Pancreas (tissue), 10 donors: ENCODE measurements around the gene ODAM. TPM values are rescaled to one million over a fixed set of nuclear protein-coding genes. Genes with fewer than 3 reads are reported as not detected.

Experiments used
- ATAC-seq, 4 donors: fragments of 200-7000 bp; cut with Tn5 transposase; one replicate each; pipeline versions ENCODE4 v1.8.0 to v1.9.1; 2020; ENCODE audit warnings: mild to moderate bottlenecking in 4 of 4, moderate library complexity in 4 of 4
- DNase-seq, 6 donors: peaks; one replicate each; pipeline ENCODE4 v3.0.0-alpha.2; 2020
- FAIRE-seq: peaks from 2 replicates; lab custom pipeline; 2012; peaks lifted over from hg19 to GRCh38; lab: Jason Lieb, UNC
- H3K27ac ChIP-seq, 4 donors: fragments of 200-600 bp; sonication (generic); 1 replicate in 3 of 4; 2 replicates in 1 of 4; pipeline versions ENCODE4 v1.5.0 to v1.8.0; 2020
- H3K27me3 ChIP-seq, 4 donors: fragments of 200-600 bp; one replicate each; pipeline ENCODE4 v1.8.0; 2021
- H3K36me3 ChIP-seq, 3 donors: fragments of 200-600 bp; sonication (generic) in 1 of 3; one replicate each; pipeline versions ENCODE4 v1.5.0 to v1.8.0; 2020 to 2021
- H3K4me1 ChIP-seq, 3 donors: fragments of 200-600 bp; one replicate each; pipeline ENCODE4 v1.8.0; 2021
- H3K4me3 ChIP-seq, 4 donors: fragments of 200-600 bp; sonication (generic) in 2 of 4; one replicate each; pipeline versions ENCODE4 v1.5.0 to v1.8.0; 2020 to 2021
- H3K9me3 ChIP-seq, 4 donors: fragments of 200-600 bp; one replicate each; pipeline ENCODE4 v1.8.0; 2021
- CTCF ChIP-seq, 4 donors: fragments of 200-600 bp; sonication (generic) in 3 of 4; IDR thresholded peaks; one replicate each; pipeline versions ENCODE4 v1.5.0 to v1.8.0; 2021; ENCODE audit warnings: antibody characterized with exemption in 4 of 4
- WGBS, 2 donors: extraction: QIAGEN DNeasy Blood & Tissue Kit; methylation state at CpG; one replicate each; pipeline ENCODE4 v1.1.7; 2013; 5-methylcytosine and 5-hydroxymethylcytosine counted together
- intact Hi-C, 3 donors: fragments of 100-400 bp; cut with DNase I; formaldehyde crosslinking; loops; one replicate each; pipeline versions ENCODE4 v1.11.1 to v1.14.2; 2022
- polyA plus RNA-seq, 2 donors: library from polyadenylated mRNA; stranded (reverse); fragments of 200-250 nt; gene quantifications; one replicate each; pipeline ENCODE4 v1.2.3, GENCODE V29; 2013
- total RNA-seq, 6 donors: library from RNA; stranded (reverse); fragmentation: NEBNext Ultra II Directional in 4 of 6; extraction: Animal tissue kit (Norgen Biotek cat#: 25700) in 4 of 6; gene quantifications; one replicate each; pipeline versions ENCODE4 v1.2.1 to v1.2.4, GENCODE V29; 2021 to 2023
- donor health status: healthy with polysubstance abuse.
- donor health status: DM: no; HTN: no; CAD: no; lungs with moderate emphysema.
- donor health status: DM: no; HTN: no; CAD: no.
- donor health status: control.
- donor health status: control.
- donor health status: Bipolar disorder and iron deficiency.
- donor health status: DM: yes; HTN: yes; CAD: no.
- donor health status: DM: no; HTN: no; CAD: no.
- donor health status: DM: no; HTN: no; CAD: no.
- donor health status: DM: yes; HTN: yes; CAD: no.

ODAM gene
- total RNA-seq = 1 to 10 TPM in 1 of 6 donors, under 1 TPM in 3, not detected in 2; 0.34 to 1.2 (median 0.63) TPM
- polyA plus RNA-seq = under 1 TPM; 0.19 to 0.61 TPM

DNA sequence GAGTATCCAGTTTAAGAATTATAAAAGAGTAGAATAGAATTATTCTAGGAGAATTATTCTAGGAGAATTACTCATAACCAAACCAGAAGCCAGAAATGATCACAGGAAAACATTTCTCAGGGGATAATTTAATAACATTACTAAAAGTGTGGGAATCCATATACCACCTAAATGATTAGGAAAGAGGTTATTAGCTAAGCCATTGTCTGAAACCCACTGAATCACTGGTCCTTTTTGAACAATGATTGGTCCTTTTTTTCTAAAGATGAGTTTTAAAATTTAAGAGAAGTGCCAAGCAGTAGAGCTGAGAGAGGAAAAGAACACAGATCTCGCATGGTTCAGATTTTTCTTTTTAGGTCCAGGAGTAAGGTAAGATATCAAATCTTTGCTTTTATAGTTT, at the start of gene ODAM:
TSS of gene ODAM (plus strand) at position 301 of the 400 bp plus-strand sequence. CDS start 819 bp downstream, outside the sequence.
- intact Hi-C loops = no loop called here
- no peak for FAIRE-seq
- DNase-seq = no peak
- no peak for TF ChIP-seq CTCF (IDR thresholded peaks at IDR 0.05)
- ATAC-seq = no peak
- Histone ChIP-seq H3K27ac (no peak within 1 kb of the TSS), H3K4me1 (peaks cover 0 to 17% (median 15%) of the 10 kb centered on the region in 3 donors), H3K27me3 (no peaks in the 10 kb centered on the region), H3K9me3 (no peaks in the 10 kb centered on the region), H3K36me3 (no peaks in the 10 kb centered on the region), H3K4me3 (no peak within 1 kb of the TSS)
- 86 to 98% methylated on average over 1 of the region's 1 CpG for WGBS, 2 donors

DNA sequence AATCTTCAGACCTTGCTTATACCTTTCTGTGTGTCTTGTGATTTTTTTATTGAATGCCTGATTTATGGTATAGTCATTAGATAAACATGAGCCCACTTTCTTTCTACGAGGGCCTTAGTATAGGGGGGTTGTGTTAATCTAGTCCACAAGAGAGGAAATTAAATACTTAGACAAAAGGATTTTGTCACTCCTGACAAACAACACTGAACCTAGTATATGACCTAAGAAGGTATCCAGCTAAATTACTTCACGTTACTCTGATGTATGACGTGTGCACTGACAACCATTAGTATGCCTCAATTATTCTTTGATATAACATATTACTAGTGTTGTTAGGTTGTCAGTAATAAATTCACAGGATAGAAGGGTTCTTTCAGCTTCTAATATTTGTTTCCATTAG, 44.3 kb upstream of the ODAM start:
- no peak for DNase-seq
- Histone ChIP-seq H3K4me3 (no peak overlapping the region), H3K27ac (no peak overlapping the region), H3K4me1 (no peaks in the 10 kb centered on the region), H3K9me3 (no peaks in the 10 kb centered on the region), H3K27me3 (no peaks in the 10 kb centered on the region), H3K36me3 (no peaks in the 10 kb centered on the region)
- no peak for ATAC-seq
- no peak for TF ChIP-seq CTCF (IDR thresholded peaks at IDR 0.05)
- no peak for FAIRE-seq
- WGBS, 2 donors = 58 to 60% methylated on average over 3 of the region's 3 CpGs
- intact Hi-C loops = no loop called here

- H3K36me3 ChIP-seq = no peaks in the 10 kb centered on the region
- FAIRE-seq (no peak), ATAC-seq (no peak), DNase-seq (no peak)
- 85 to 90% methylated on average over 2 of the region's 2 CpGs for WGBS, 2 donors
- no peaks in the 10 kb centered on the region for H3K27me3 ChIP-seq
- no peak overlapping the region for H3K27ac ChIP-seq
- no peak overlapping the region for H3K4me3 ChIP-seq
- no peak for TF ChIP-seq CTCF (IDR thresholded peaks at IDR 0.05)
- intact Hi-C loops = no loop called here
- H3K4me1 ChIP-seq = no peaks in the 10 kb centered on the region
- H3K9me3 ChIP-seq = no peaks in the 10 kb centered on the region
These were observed 43.4 kb upstream of the ODAM start for GRCh38 chr4:70152088-70152487.

DNA sequence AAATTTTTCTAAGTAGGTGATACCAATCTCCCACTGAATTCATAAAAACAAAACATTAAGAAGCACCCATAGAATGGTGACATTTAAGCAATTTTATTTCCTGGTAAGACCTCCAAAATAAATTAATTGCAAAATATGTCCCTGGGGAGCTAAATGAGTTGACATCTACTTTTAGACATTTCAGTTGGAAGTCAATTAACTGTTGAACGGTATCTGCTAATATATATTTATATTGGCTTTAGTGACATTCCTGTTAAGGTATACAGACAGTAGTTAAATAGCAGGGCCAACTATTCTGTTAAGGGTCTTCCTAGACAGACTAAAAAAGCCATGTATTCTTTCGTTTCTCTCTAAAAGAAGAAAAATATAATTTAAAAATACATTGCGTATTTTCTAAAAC, 41.6 kb upstream of the ODAM start, which contains the start of gene PRR27:
TSS of gene PRR27 (plus strand) at position 301 of the 400 bp plus-strand sequence. CDS start 139 bp downstream, outside the sequence.
- Histone ChIP-seq H3K27me3 (no peaks in the 10 kb centered on the region), H3K27ac (no peak within 1 kb of the TSS), H3K9me3 (no peaks in the 10 kb centered on the region), H3K36me3 (no peaks in the 10 kb centered on the region), H3K4me3 (no peak within 1 kb of the TSS), H3K4me1 (no peaks in the 10 kb centered on the region)
- DNase-seq = no peak
- TF ChIP-seq CTCF (IDR thresholded peaks at IDR 0.05) = no peak
- no peak for ATAC-seq
- FAIRE-seq = no peak
- intact Hi-C loops = no loop called here
- 77 to 78% methylated on average over 3 of the region's 3 CpGs for WGBS, 2 donors

DNA sequence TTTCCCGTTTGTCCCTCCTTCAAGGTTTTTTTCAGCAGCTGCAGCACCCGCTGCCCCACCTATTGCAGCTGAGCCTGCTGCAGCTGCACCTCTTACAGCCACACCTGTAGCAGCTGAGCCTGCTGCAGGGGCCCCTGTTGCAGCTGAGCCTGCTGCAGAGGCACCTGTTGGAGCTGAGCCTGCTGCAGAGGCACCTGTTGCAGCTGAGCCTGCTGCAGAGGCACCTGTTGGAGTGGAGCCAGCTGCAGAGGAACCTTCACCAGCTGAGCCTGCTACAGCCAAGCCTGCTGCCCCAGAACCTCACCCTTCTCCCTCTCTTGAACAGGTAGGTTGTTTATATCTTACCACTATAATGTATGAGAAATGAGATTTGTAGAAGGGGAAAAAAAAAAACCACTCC, 36.9 kb upstream of the ODAM start:
- FAIRE-seq (no peak), DNase-seq (peak; percentile 9 to 69 (median 32)), ATAC-seq (peak in 2 of 4 donors; percentile 65 to 68)
- no peak for TF ChIP-seq CTCF (IDR thresholded peaks at IDR 0.05)
- Histone ChIP-seq H3K4me1 (no peaks in the 10 kb centered on the region), H3K4me3 (no peak overlapping the region), H3K9me3 (no peaks in the 10 kb centered on the region), H3K27me3 (no peaks in the 10 kb centered on the region), H3K27ac (no peak overlapping the region), H3K36me3 (no peaks in the 10 kb centered on the region)
- intact Hi-C loops = no loop called here
- 28 to 33% methylated on average over 2 of the region's 2 CpGs for WGBS, 2 donors
